Loucy (cell line): ENCODE data around the gene IL9.

Source experiments
- H2AFZ ChIP-seq: fragments of 200-600 bp; sonication (generic); 2 replicates; pipeline ENCODE4 v1.6.0; 2016; ENCODE audit warnings: antibody characterized with exemption, mild to moderate bottlenecking, low read length, moderate library complexity
- H3F3A ChIP-seq: fragments of 200-600 bp; 2 replicates; pipeline ENCODE4 v1.6.0; 2016; ENCODE audit warnings: antibody characterized with exemption, low read depth, mild to moderate bottlenecking
- H3K27me3 ChIP-seq: fragments of 200-600 bp; sonication (generic); 2 replicates; pipeline ENCODE4 v1.6.1; 2014; ENCODE audit warnings: low read length, mild to moderate bottlenecking; ENCODE audit not compliant: insufficient read depth, poor library complexity, severe bottlenecking
- H3K36me3 ChIP-seq: fragments of 200-600 bp; sonication (generic); 2 replicates; pipeline ENCODE4 v1.6.1; 2016; ENCODE audit warnings: low read length; ENCODE audit not compliant: insufficient read depth
- H3K4me1 ChIP-seq: fragments of 200-600 bp; sonication (generic); 2 replicates; pipeline ENCODE4 v1.5.1; 2014; ENCODE audit warnings: low read length, mild to moderate bottlenecking; ENCODE audit not compliant: insufficient read depth, poor library complexity, severe bottlenecking
- H3K4me2 ChIP-seq: fragments of 200-600 bp; sonication (generic); 2 replicates; pipeline ENCODE4 v1.6.0; 2014; ENCODE audit warnings: antibody characterized with exemption, low read length, low read depth, mild to moderate bottlenecking; ENCODE audit not compliant: poor library complexity, severe bottlenecking
- H3K4me3 ChIP-seq: fragments of 200-600 bp; sonication (generic); 2 replicates; pipeline ENCODE4 v1.5.1; 2014; ENCODE audit warnings: low read length, mild to moderate bottlenecking, mixed read lengths; ENCODE audit not compliant: poor library complexity, severe bottlenecking
- H3K79me2 ChIP-seq: fragments of 200-600 bp; sonication (generic); 2 replicates; pipeline ENCODE4 v1.6.1; 2014; ENCODE audit warnings: low read length; ENCODE audit not compliant: insufficient read depth
- H3K9ac ChIP-seq: fragments of 200-600 bp; sonication (generic); 2 replicates; pipeline ENCODE4 v1.6.0; 2014; ENCODE audit warnings: mild to moderate bottlenecking, low read depth, low read length, moderate library complexity; ENCODE audit not compliant: poor library complexity, severe bottlenecking
- H3K9me2 ChIP-seq: fragments of 200-600 bp; sonication (generic); replicated peaks from 2 replicates; pipeline ENCODE4 v1.6.1; 2016; ENCODE audit warnings: low read depth, low read length, mixed read lengths
- H3K9me3 ChIP-seq: fragments of 200-600 bp; sonication (generic); 2 replicates; pipeline ENCODE4 v1.6.1; 2014; ENCODE audit warnings: mild to moderate bottlenecking, antibody characterized with exemption, low read length, low read depth; ENCODE audit not compliant: insufficient read depth
- H4K20me1 ChIP-seq: fragments of 200-600 bp; sonication (generic); 2 replicates; pipeline ENCODE4 v1.6.0; 2014; ENCODE audit warnings: antibody characterized with exemption, low read length, mild to moderate bottlenecking; ENCODE audit not compliant: insufficient read depth, poor library complexity, severe bottlenecking
- CTCF ChIP-seq: fragments of 200-600 bp; sonication (generic); conservative IDR thresholded peaks from 2 replicates; pipeline ENCODE4 v1.5.1; 2014; ENCODE audit warnings: mild to moderate bottlenecking, antibody characterized with exemption, low read length
- EZH2phosphoT487 ChIP-seq: fragments of 200-600 bp; IDR thresholded peaks from 2 replicates; pipeline ENCODE4 v1.6.1; 2018; ENCODE audit warnings: antibody characterized with exemption, mild to moderate bottlenecking, moderate library complexity, borderline replicate concordance

Gene IL9

DNA sequence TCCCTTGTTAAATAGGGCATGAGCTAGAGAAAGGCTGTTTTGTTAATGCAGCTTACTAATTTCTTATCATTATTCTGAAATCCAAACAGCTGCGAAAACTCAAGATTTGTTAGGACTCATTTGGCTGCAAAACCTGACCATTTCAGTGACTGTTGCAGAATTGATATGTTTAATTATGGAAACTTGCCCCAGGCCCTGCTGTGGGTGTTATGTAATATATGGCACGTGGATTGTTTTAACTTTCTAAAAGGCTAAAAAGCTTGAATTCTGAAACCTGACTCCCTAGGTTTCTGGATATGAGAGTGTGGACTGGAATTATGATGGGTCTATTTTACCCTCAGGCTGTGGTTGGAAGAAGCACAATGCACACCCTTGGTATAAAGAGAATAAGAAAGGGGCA is 4.4 kb downstream of the IL9 start:
- Histone ChIP-seq H3K9ac (no peak overlapping the region), H3K9me2 (no peaks in the 10 kb centered on the region), H3F3A (no peaks in the 10 kb centered on the region), H3K79me2 (no peaks in the 10 kb centered on the region), H4K20me1 (no peaks in the 10 kb centered on the region), H3K4me3 (no peak overlapping the region), H3K27me3 (no peaks in the 10 kb centered on the region), H3K4me2 (no peak overlapping the region), H3K4me1 (peaks cover 6% of the 10 kb centered on the region), H2AFZ (no peak overlapping the region), H3K36me3 (no peaks in the 10 kb centered on the region), H3K9me3 (no peaks in the 10 kb centered on the region)
- no peak for TF ChIP-seq CTCF

DNA sequence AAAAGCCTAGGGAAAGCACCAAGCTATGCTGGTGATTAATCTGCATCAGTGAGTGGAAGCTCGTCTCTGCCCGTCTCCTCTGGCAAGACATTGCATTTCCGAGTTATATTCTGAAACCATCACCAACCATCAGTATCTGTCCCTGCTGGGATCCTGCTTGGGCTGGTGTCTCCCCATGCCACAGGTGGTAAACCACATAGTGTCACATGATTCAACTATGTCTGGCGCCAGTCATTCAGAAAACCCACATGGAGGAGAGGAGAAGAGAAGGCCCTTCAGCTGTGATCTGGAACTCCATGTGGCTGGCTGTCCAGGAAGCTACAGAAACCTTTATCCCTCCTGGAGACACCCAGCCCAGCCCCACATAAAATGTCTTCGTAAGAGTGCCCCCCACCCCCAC is 4.8 kb downstream of the IL9 start:
- H3F3A ChIP-seq: no peaks in the 10 kb centered on the region
- no peak overlapping the region for H3K4me3 ChIP-seq
- H4K20me1 ChIP-seq: no peaks in the 10 kb centered on the region
- H3K9me3 ChIP-seq: no peaks in the 10 kb centered on the region
- H3K9ac ChIP-seq: no peak overlapping the region
- H3K36me3 ChIP-seq: no peaks in the 10 kb centered on the region
- no peak overlapping the region for H3K4me2 ChIP-seq
- no peak for TF ChIP-seq EZH2phosphoT487
- H3K79me2 ChIP-seq: no peaks in the 10 kb centered on the region
- H2AFZ ChIP-seq: no peak overlapping the region
- no peaks in the 10 kb centered on the region for H3K27me3 ChIP-seq
- H3K4me1 ChIP-seq: peaks cover 6% of the 10 kb centered on the region
- no peaks in the 10 kb centered on the region for H3K9me2 ChIP-seq

DNA sequence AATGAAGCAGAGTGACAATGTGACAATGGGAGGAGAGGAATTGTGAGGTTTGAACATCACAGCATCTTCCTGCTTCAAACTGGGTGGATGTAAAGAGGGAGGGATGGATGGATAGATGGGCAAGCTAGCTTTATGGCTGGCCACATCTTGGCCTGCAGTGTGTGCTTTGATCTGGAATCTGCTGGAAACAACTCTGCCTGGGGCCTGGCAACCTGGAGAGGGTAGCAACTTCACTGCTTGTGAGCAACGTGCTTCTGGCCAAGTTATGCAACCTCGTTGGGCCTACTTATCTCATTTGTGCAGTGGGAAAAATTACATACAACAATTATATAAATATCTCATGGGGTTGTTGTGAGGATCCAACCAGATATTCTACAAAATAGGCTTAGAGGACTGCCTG is 5.3 kb downstream of the IL9 start:
- no peak overlapping the region for H3K9ac ChIP-seq
- H3F3A ChIP-seq: no peaks in the 10 kb centered on the region
- H4K20me1 ChIP-seq: no peaks in the 10 kb centered on the region
- no peaks in the 10 kb centered on the region for H3K9me2 ChIP-seq
- TF ChIP-seq CTCF (no peak), EZH2phosphoT487 (no peak)
- H3K27me3 ChIP-seq: no peaks in the 10 kb centered on the region
- no peaks in the 10 kb centered on the region for H3K79me2 ChIP-seq
- H3K36me3 ChIP-seq: no peaks in the 10 kb centered on the region
- no peak overlapping the region for H3K4me2 ChIP-seq
- peaks cover 6% of the 10 kb centered on the region for H3K4me1 ChIP-seq
- H3K9me3 ChIP-seq: no peaks in the 10 kb centered on the region
- no peak overlapping the region for H2AFZ ChIP-seq
- no peak overlapping the region for H3K4me3 ChIP-seq

GRCh38 chr5:135887881-135888614 is 7.6 kb downstream of the IL9 start:
- no peaks in the 10 kb centered on the region for H3K36me3 ChIP-seq
- no peaks in the 10 kb centered on the region for H3K27me3 ChIP-seq
- no peaks in the 10 kb centered on the region for H3K9me3 ChIP-seq
- H3K9ac ChIP-seq: no peak overlapping the region
- peak overlapping the region; percentile 83 for H2AFZ ChIP-seq
- peak overlapping the region; percentile 65 for H3K4me2 ChIP-seq
- H4K20me1 ChIP-seq: no peaks in the 10 kb centered on the region
- H3F3A ChIP-seq: no peaks in the 10 kb centered on the region
- peak overlapping the region; percentile 44 for H3K4me3 ChIP-seq
- H3K9me2 ChIP-seq: no peaks in the 10 kb centered on the region
- no peak for TF ChIP-seq EZH2phosphoT487
- TF ChIP-seq CTCF: no peak
- H3K79me2 ChIP-seq: no peaks in the 10 kb centered on the region
- H3K4me1 ChIP-seq: peaks cover 6% of the 10 kb centered on the region
